H1 (cell line): ENCODE results near the gene CAMTA1. TPM values are rescaled to one million over a fixed set of nuclear protein-coding genes. Genes with fewer than 3 reads are reported as not detected.
A peak's percentile ranks its signal among the peaks of the same experiment; 100 is the strongest.

ENCODE experiments used
- CTCF ChIA-PET: fragments of 300-600 bp; sonication (Branson Sonifier 250); formaldehyde crosslinking; loops from one replicate; lab custom pipeline; 2021; ENCODE audit not compliant: partially characterized antibody; lab: Charles Lee
- POLR2A ChIA-PET: fragments of 300-600 bp; sonication (Branson Sonifier 250); formaldehyde crosslinking; loops from one replicate; lab custom pipeline; 2021; ENCODE audit warnings: inconsistent platforms; ENCODE audit not compliant: partially characterized antibody; lab: Charles Lee
- DNase-seq, 2 experiments: peaks; one replicate each; pipeline versions ENCODE4 v3.0.0 to v3.0.0-alpha.2; 2010 to 2022; ENCODE audit warnings: low spot score in 2 of 2, low read depth in 1 of 2, mixed read lengths in 1 of 2
- FAIRE-seq: peaks from 2 replicates; lab custom pipeline; 2011; peaks lifted over from hg19 to GRCh38; lab: Jason Lieb, UNC
- H2AFZ ChIP-seq: 2 replicates; pipeline ENCODE4 v1.8.1; 2012; ENCODE audit warnings: low read length, inconsistent platforms
- H2AK5ac ChIP-seq: 2 replicates; pipeline ENCODE4 v1.6.1; 2013; ENCODE audit warnings: low read depth, low read length
- H2BK120ac ChIP-seq: replicated peaks from 2 replicates; pipeline ENCODE3; 2013; ENCODE audit warnings: low read depth, low read length, inconsistent platforms
- H2BK12ac ChIP-seq: 2 replicates; pipeline ENCODE4 v1.6.1; 2013; ENCODE audit warnings: low read depth, low read length
- H2BK15ac ChIP-seq: 2 replicates; pipeline ENCODE4 v1.6.1; 2013; ENCODE audit warnings: low read length
- H2BK20ac ChIP-seq: 2 replicates; pipeline ENCODE4 v1.6.1; 2013; ENCODE audit warnings: low read length
- H2BK5ac ChIP-seq: 2 replicates; pipeline ENCODE4 v1.6.1; 2013; ENCODE audit warnings: low read depth, low read length
- H3K14ac ChIP-seq: 2 replicates; pipeline ENCODE4 v1.6.1; 2013; ENCODE audit warnings: inconsistent platforms; ENCODE audit not compliant: insufficient read length
- H3K18ac ChIP-seq: 2 replicates; pipeline ENCODE4 v1.6.1; 2013; ENCODE audit warnings: low read length; ENCODE audit errors: extremely low read depth
- H3K23ac ChIP-seq: 2 replicates; pipeline ENCODE4 v1.6.1; 2013; ENCODE audit warnings: inconsistent platforms; ENCODE audit not compliant: insufficient read length
- H3K23me2 ChIP-seq: 2 replicates; pipeline ENCODE4 v1.6.1; 2013; ENCODE audit warnings: low read depth, low read length
- H3K27ac ChIP-seq: 2 replicates; pipeline ENCODE4 v1.6.1; 2011; ENCODE audit warnings: low read depth, low read length, inconsistent platforms
- H3K27me3 ChIP-seq, 4 experiments: replicated peaks in 1 of 4; 1 replicate in 1 of 4; 2 replicates in 3 of 4; pipeline versions ENCODE4 v1.6.1 to v1.8.1; 2011 to 2013; ENCODE audit warnings: low read length in 3 of 4, mild to moderate bottlenecking in 3 of 4, inconsistent platforms in 2 of 4, mixed read lengths in 2 of 4, moderate library complexity in 1 of 4; ENCODE audit not compliant: control insufficient read depth in 3 of 4, insufficient read depth in 3 of 4; ENCODE audit errors: extremely low read depth in 1 of 4
- H3K36me3 ChIP-seq, 4 experiments: 2 replicates each; pipeline versions ENCODE4 v1.6.1 to v1.8.1; 2011 to 2013; ENCODE audit warnings: mild to moderate bottlenecking in 4 of 4, low read length in 3 of 4, moderate library complexity in 2 of 4, control low read depth in 1 of 4, inconsistent platforms in 1 of 4; ENCODE audit not compliant: insufficient read depth in 4 of 4, control insufficient read depth in 2 of 4
- H3K4ac ChIP-seq: replicated peaks from 2 replicates; pipeline ENCODE3; 2013; ENCODE audit warnings: low read length, low read depth, mixed read lengths, inconsistent platforms; ENCODE audit not compliant: insufficient read length
- H3K4me1 ChIP-seq, 4 experiments: replicated peaks in 1 of 4; 1 replicate in 1 of 4; 2 replicates in 3 of 4; pipeline versions ENCODE4 v1.6.1 to v1.8.1; 2011 to 2013; ENCODE audit warnings: low read length in 3 of 4, inconsistent platforms in 2 of 4, mixed read lengths in 1 of 4; ENCODE audit not compliant: insufficient read depth in 4 of 4, control insufficient read depth in 3 of 4
- H3K4me2 ChIP-seq, 2 experiments: 2 replicates each; pipeline versions ENCODE4 v1.6.1 to v1.8.1; 2011 to 2013; ENCODE audit warnings: low read depth in 2 of 2, low read length in 2 of 2, control low read depth in 1 of 2, inconsistent platforms in 1 of 2, mild to moderate bottlenecking in 1 of 2; ENCODE audit not compliant: insufficient read depth in 1 of 2
- H3K4me3 ChIP-seq, 4 experiments: fragments of 200-600, 300-600 bp in 1 of 4; sonication (generic), shearing (Covaris generic), sonication (Bioruptor Twin) in 1 of 4; 2 replicates each; pipeline versions ENCODE4 v1.5.1 to v1.8.1; 2011 to 2016; ENCODE audit warnings: low read length in 4 of 4, low read depth in 3 of 4, control low read depth in 2 of 4, inconsistent platforms in 2 of 4, mild to moderate bottlenecking in 2 of 4, mixed read lengths in 1 of 4, moderate library complexity in 1 of 4; ENCODE audit not compliant: insufficient read depth in 2 of 4; ENCODE audit errors: extremely low read depth in 1 of 4
- H3K56ac ChIP-seq: replicated peaks from 2 replicates; pipeline ENCODE3; 2013; ENCODE audit warnings: low read depth, mild to moderate bottlenecking, mixed read lengths, low read length, inconsistent platforms; ENCODE audit not compliant: insufficient read length
- H3K79me1 ChIP-seq: 2 replicates; pipeline ENCODE4 v1.6.1; 2013; ENCODE audit warnings: low read depth, low read length, control low read depth
- H3K79me2 ChIP-seq, 2 experiments: 2 replicates each; pipeline versions ENCODE4 v1.6.1 to v1.8.1; 2012 to 2013; ENCODE audit warnings: low read length in 2 of 2, mild to moderate bottlenecking in 2 of 2, inconsistent platforms in 1 of 2; ENCODE audit not compliant: insufficient read depth in 2 of 2, control insufficient read depth in 1 of 2
- H3K9ac ChIP-seq, 4 experiments: replicated peaks in 1 of 4; 1 replicate in 1 of 4; 2 replicates in 3 of 4; pipeline versions ENCODE4 v1.6.1 to v1.8.1; 2011 to 2013; ENCODE audit warnings: low read depth in 3 of 4, low read length in 3 of 4, control low read depth in 2 of 4, mild to moderate bottlenecking in 2 of 4, moderate library complexity in 2 of 4, inconsistent platforms in 1 of 4; ENCODE audit errors: extremely low read depth in 1 of 4
- H3K9me3 ChIP-seq, 2 experiments: 2 replicates each; pipeline versions ENCODE4 v1.6.1 to v1.8.1; 2012 to 2013; ENCODE audit warnings: mild to moderate bottlenecking in 2 of 2, moderate library complexity in 2 of 2, control low read depth in 1 of 2, inconsistent platforms in 1 of 2, low read depth in 1 of 2, low read length in 1 of 2, mixed read lengths in 1 of 2; ENCODE audit not compliant: insufficient read depth in 2 of 2
- H4K20me1 ChIP-seq, 2 experiments: replicated peaks in 1 of 2; 2 replicates each; pipeline versions ENCODE3 to v1.8.1; 2011 to 2013; ENCODE audit warnings: inconsistent platforms in 2 of 2, low read length in 2 of 2, mild to moderate bottlenecking in 1 of 2; ENCODE audit not compliant: insufficient read depth in 2 of 2, control insufficient read depth in 1 of 2
- H4K5ac ChIP-seq: 2 replicates; pipeline ENCODE4 v1.6.1; 2013; ENCODE audit warnings: low read length, low read depth, mixed read lengths, inconsistent platforms; ENCODE audit not compliant: insufficient read length
- H4K8ac ChIP-seq: 2 replicates; pipeline ENCODE4 v1.8.0; 2013; ENCODE audit warnings: mild to moderate bottlenecking, moderate library complexity, low read length, inconsistent platforms; ENCODE audit not compliant: insufficient read depth; ENCODE audit errors: extremely low read depth
- H4K91ac ChIP-seq: replicated peaks from 2 replicates; pipeline ENCODE3; 2013; ENCODE audit warnings: low read length, mixed read lengths, inconsistent platforms; ENCODE audit not compliant: insufficient read length
- CTCF ChIP-seq, 3 experiments: IDR thresholded peaks; 1 replicate in 2 of 3; 2 replicates in 1 of 3; pipeline versions ENCODE4 v1.5.1 to v1.6.1; 2011; ENCODE audit warnings: low read length in 3 of 3, mild to moderate bottlenecking in 3 of 3, inconsistent platforms in 2 of 3, low read depth in 1 of 3, moderate library complexity in 1 of 3; ENCODE audit not compliant: insufficient read depth in 1 of 3; ENCODE audit errors: control extremely low read depth in 1 of 3
- FOSL1 ChIP-seq: IDR thresholded peaks from 2 replicates; pipeline ENCODE4 v1.6.1; 2011; ENCODE audit warnings: mild to moderate bottlenecking, low read depth, low read length, moderate library complexity; ENCODE audit not compliant: insufficient read depth
- RAD21 ChIP-seq, 2 experiments: IDR thresholded peaks in 1 of 2; conservative IDR thresholded peaks in 1 of 2; 2 replicates each; pipeline ENCODE4 v1.6.1; 2011; ENCODE audit warnings: low read depth in 2 of 2, low read length in 2 of 2, improper control_type of control experiment in 1 of 2, inconsistent platforms in 1 of 2, mild to moderate bottlenecking in 1 of 2, moderate library complexity in 1 of 2
- TAF1 ChIP-seq: IDR thresholded peaks from 2 replicates; pipeline ENCODE4 v1.6.1; 2011; ENCODE audit warnings: mild to moderate bottlenecking, low read depth, low read length
- WGBS, 2 experiments: shearing (Covaris generic) in 1 of 2; methylation state at CpG; one replicate each; pipeline versions ENCODE4 v1.1.6 to v1.1.7; 2013 to 2015; ENCODE audit warnings: low lambda C conversion rate in 2 of 2, mixed read lengths in 2 of 2, inconsistent platforms in 1 of 2, low coverage in 1 of 2, missing lambda C conversion rate in 1 of 2; ENCODE audit not compliant: insufficient replicate concordance in 2 of 2, insufficient coverage in 1 of 2, insufficient read length in 1 of 2; ENCODE audit errors: extremely low coverage in 1 of 2, missing lambda C conversion rate in 1 of 2; 5-methylcytosine and 5-hydroxymethylcytosine counted together
- polyA plus RNA-seq, 7 experiments: library from polyadenylated mRNA; depleted of rRNA in 3 of 7; stranded (reverse) in 5 of 7; unstranded in 2 of 7; fragments of >200 nt in 5 of 7; fragments of 200-250 nt in 2 of 7; gene quantifications; 1 replicate in 5 of 7; 2 replicates in 1 of 7; 4 replicates in 1 of 7; pipeline versions ENCODE4 v1.2.1 to v1.2.3, GENCODE V29; 2011 to 2013; ENCODE audit warnings: missing spikeins in 2 of 7, mixed read lengths in 2 of 7
- total RNA-seq: library from RNA; stranded (reverse); fragmentation: NEBNext Ultra II Directional; extraction: Animal tissue kit (Norgen Biotek cat#: 25700); gene quantifications from 2 replicates; pipeline ENCODE4 v1.2.1, GENCODE V29; 2021
- TF ChIP-seq, protein P1 (sequence below): IDR thresholded peaks from 2 replicates; pipeline ENCODE4 v1.6.1; 2011; ENCODE audit warnings: low read length, improper control_type of control experiment

The CAMTA1 gene
- total and polyA plus RNA-seq, 2 of the 8 experiments (the other 6 are each of a cell fraction or from before 2014, with no cell fraction given), result 65.0 to 119 TPM

DNA sequence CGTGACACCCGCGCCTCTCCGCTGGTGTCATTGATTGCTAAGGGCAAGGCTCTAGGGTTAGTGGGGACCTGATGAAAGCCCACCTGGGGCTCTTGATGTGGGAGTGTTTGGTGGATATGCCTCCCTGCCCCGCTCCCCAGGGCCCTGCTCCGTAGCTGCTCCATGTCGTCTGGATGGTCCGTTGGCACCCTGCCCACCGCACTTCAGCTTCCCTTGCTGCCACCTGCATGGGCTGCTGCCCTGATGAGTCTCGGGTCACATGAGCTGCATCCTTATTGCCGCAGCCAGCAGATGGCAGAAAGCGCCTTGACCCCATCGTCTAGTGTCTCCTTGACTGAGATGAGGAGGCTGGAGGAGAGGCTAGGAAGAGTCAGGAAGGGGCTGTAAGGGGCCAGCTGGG is 439.4 kb downstream of the CAMTA1 start:
- peak; percentile 79 to 87 for TF ChIP-seq RAD21 (IDR thresholded peaks at IDR 0.05 in 1 of 2, conservative IDR thresholded peaks at IDR 0.05 in 1 of 2; ENCODE audit: low read depth in 2 of 2, low read length in 2 of 2)
- TF ChIP-seq TAF1, result no peak
- TF ChIP-seq FOSL1, result no peak
- TF ChIP-seq, protein P1, sequence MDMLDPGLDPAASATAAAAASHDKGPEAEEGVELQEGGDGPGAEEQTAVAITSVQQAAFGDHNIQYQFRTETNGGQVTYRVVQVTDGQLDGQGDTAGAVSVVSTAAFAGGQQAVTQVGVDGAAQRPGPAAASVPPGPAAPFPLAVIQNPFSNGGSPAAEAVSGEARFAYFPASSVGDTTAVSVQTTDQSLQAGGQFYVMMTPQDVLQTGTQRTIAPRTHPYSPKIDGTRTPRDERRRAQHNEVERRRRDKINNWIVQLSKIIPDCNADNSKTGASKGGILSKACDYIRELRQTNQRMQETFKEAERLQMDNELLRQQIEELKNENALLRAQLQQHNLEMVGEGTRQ, result peak; percentile 35; the same call in 1 of the 2 replicates
- TF ChIP-seq CTCF (IDR thresholded peaks at IDR 0.05; ENCODE audit: control extremely low read depth in 1 of 3, insufficient read depth in 1 of 3, low read depth in 1 of 3, low read length in 3 of 3), result peak; percentile 68 to 73 (median 72)
- WGBS, 2 experiments, result 83% methylated on average over 13 of the region's 13 CpGs; no CpG with 5 or more reads in 1 of the 2 experiments
- no peak for FAIRE-seq

More for the DNA sequence above, 439.4 kb downstream of the CAMTA1 start:
- H3K36me3 ChIP-seq, result no peaks in the 10 kb centered on the region
- H3K79me2 ChIP-seq, result no peaks in the 10 kb centered on the region
- no peak overlapping the region for H3K23ac ChIP-seq
- no peak overlapping the region for H2BK12ac ChIP-seq
- no peaks in the 10 kb centered on the region for H3K9me3 ChIP-seq
- H3K79me1 ChIP-seq, result no peaks in the 10 kb centered on the region
- H3K4ac ChIP-seq, result no peak overlapping the region
- no peak overlapping the region for H3K4me2 ChIP-seq
- no peak overlapping the region for H2AK5ac ChIP-seq
- no peak overlapping the region for H2BK120ac ChIP-seq
- no peak overlapping the region for H2AFZ ChIP-seq
- DNase-seq, result peak in 1 of 2 experiments; percentile 15
- no peaks in the 10 kb centered on the region; a peak in 3 of 7 replicates for H3K4me1 ChIP-seq
- no peak overlapping the region for H3K18ac ChIP-seq
- no peak overlapping the region for H3K56ac ChIP-seq
- ChIA-PET POLR2A (interaction anchor here (1.0 kb wide), 1 partner anchor 335 kb away, joined by 3 read pairs; no protein-coding TSS in a partner anchor), CTCF (interaction anchor here (0.6 to 3.7 kb wide), 24 partner anchors 12 to 824 kb away, joined by 3 to 17 read pairs (median 3); no protein-coding TSS in a partner anchor)
- H3K4me3 ChIP-seq, result no peak overlapping the region
- H4K5ac ChIP-seq, result no peak overlapping the region
- no peak overlapping the region for H3K27ac ChIP-seq
- H2BK5ac ChIP-seq, result no peak overlapping the region
- no peak overlapping the region for H3K14ac ChIP-seq
- H4K20me1 ChIP-seq, result no peaks in the 10 kb centered on the region
- no peak overlapping the region; the same call in 1 of the 2 replicates for H4K8ac ChIP-seq
- H3K23me2 ChIP-seq, result no peaks in the 10 kb centered on the region
- H3K27me3 ChIP-seq, result no peaks in the 10 kb centered on the region; a peak in 1 of 7 replicates
- no peak overlapping the region for H2BK15ac ChIP-seq
- no peak overlapping the region for H3K9ac ChIP-seq
- no peak overlapping the region for H2BK20ac ChIP-seq
- H4K91ac ChIP-seq, result no peak overlapping the region
